HG02763 (cell line): ENCODE data around the gene LPAR6.
"Not testable (repeated sequence)": the region's sequence is repeated elsewhere in the genome, so short reads cannot be mapped to it uniquely, and the experiment has no call there.

ENCODE experiments used
- ATAC-seq: cut with Tn5 transposase; IDR thresholded peaks from one replicate; pipeline ENCODE4 v1.9.1; 2021; ENCODE audit warnings: mild to moderate bottlenecking, moderate library complexity; ENCODE audit not compliant: unreplicated experiment

Gene LPAR6

GRCh38 chr13:48422003-48422402 is 9.1 kb upstream of the LPAR6 start:
- ATAC-seq = not testable (repeated sequence)

GRCh38 chr13:48415516-48415915 is 2.6 kb upstream of the LPAR6 start:
- ATAC-seq = no peak

GRCh38 chr13:48414501-48414900 is 1.6 kb upstream of the LPAR6 start:
- ATAC-seq = no peak

GRCh38 chr13:48411841-48412531 is 927 bp downstream of the LPAR6 start:
- ATAC-seq = no peak

- ATAC-seq = no peak
Observed at GRCh38 chr13:48411147-48411794, 1.6 kb downstream of the LPAR6 start.

GRCh38 chr13:48410199-48410598 is 2.7 kb downstream of the LPAR6 start:
- no peak for ATAC-seq

- ATAC-seq = no peak
Observed at GRCh38 chr13:48405875-48406274, 7.0 kb downstream of the LPAR6 start.

- ATAC-seq = no peak
Observed at GRCh38 chr13:48404952-48405351, 8.0 kb downstream of the LPAR6 start.

- ATAC-seq = no peak
Observed at GRCh38 chr13:48403913-48404312, 9.0 kb downstream of the LPAR6 start.

GRCh38 chr13:48403151-48403631 is 9.7 kb downstream of the LPAR6 start:
- ATAC-seq = no peak

GRCh38 chr13:48402325-48402932 is 10.5 kb downstream of the LPAR6 start:
- no peak for ATAC-seq

- no peak for ATAC-seq
Observed at GRCh38 chr13:48401480-48401879, 11.4 kb downstream of the LPAR6 start.

GRCh38 chr13:48400850-48401291 is 12.0 kb downstream of the LPAR6 start:
- ATAC-seq = no peak

- no peak for ATAC-seq
Observed at GRCh38 chr13:48400090-48400694, 12.7 kb downstream of the LPAR6 start.

GRCh38 chr13:48398450-48399095 is 14.3 kb downstream of the LPAR6 start:
- ATAC-seq = no peak

- ATAC-seq = no peak
Observed at GRCh38 chr13:48397744-48398143, 15.2 kb downstream of the LPAR6 start.

GRCh38 chr13:48393698-48394085 is 19.2 kb downstream of the LPAR6 start:
- no peak for ATAC-seq

- ATAC-seq = no peak
Observed at GRCh38 chr13:48393030-48393697, 19.7 kb downstream of the LPAR6 start.

- ATAC-seq = no peak
Observed at GRCh38 chr13:48391257-48391656, 21.7 kb downstream of the LPAR6 start.

GRCh38 chr13:48386816-48387215 is 26.1 kb downstream of the LPAR6 start:
- ATAC-seq = no peak

- ATAC-seq = no peak
Observed at GRCh38 chr13:48383384-48383783, 29.5 kb downstream of the LPAR6 start.
